Neural progenitor cell (in vitro differentiated cells): ENCODE results near the gene TSPAN19. TPM values are rescaled to one million over a fixed set of nuclear protein-coding genes. Genes with fewer than 3 reads are reported as not detected.

ENCODE experiments used
- DNase-seq: peaks from one replicate; pipeline ENCODE4 v3.0.0-alpha.2; 2016; ENCODE audit warnings: low spot score
- H2AFZ ChIP-seq: fragments of 200-600 bp; sonication (generic); replicated peaks from 2 replicates; pipeline ENCODE4 v1.6.1; 2016; ENCODE audit warnings: antibody characterized with exemption
- H3F3A ChIP-seq: fragments of 200-600 bp; sonication (generic); 2 replicates; pipeline ENCODE4 v1.6.1; 2016; ENCODE audit warnings: antibody characterized with exemption, low read depth
- H3K27ac ChIP-seq: fragments of 200-600 bp; sonication (generic); 2 replicates; pipeline ENCODE4 v1.5.1; 2016; ENCODE audit warnings: mild to moderate bottlenecking
- H3K27me3 ChIP-seq: fragments of 200-600 bp; sonication (generic); 2 replicates; pipeline ENCODE4 v1.6.1; 2016; ENCODE audit warnings: mild to moderate bottlenecking, moderate library complexity
- H3K36me3 ChIP-seq: fragments of 200-600 bp; sonication (generic); 2 replicates; pipeline ENCODE4 v1.5.1; 2016
- H3K4me1 ChIP-seq: fragments of 200-600 bp; sonication (generic); 2 replicates; pipeline ENCODE4 v1.6.1; 2016; ENCODE audit warnings: mixed run types
- H3K4me2 ChIP-seq: fragments of 200-600 bp; sonication (generic); 2 replicates; pipeline ENCODE4 v1.6.1; 2016
- H3K4me3 ChIP-seq: fragments of 200-600 bp; sonication (generic); 2 replicates; pipeline ENCODE4 v1.5.1; 2016
- H3K79me2 ChIP-seq: fragments of 200-600 bp; sonication (generic); 2 replicates; pipeline ENCODE4 v1.6.1; 2016; ENCODE audit warnings: low read depth
- H3K9ac ChIP-seq: fragments of 200-600 bp; sonication (generic); 2 replicates; pipeline ENCODE4 v1.6.1; 2016
- H3K9me3 ChIP-seq: fragments of 200-600 bp; sonication (generic); 2 replicates; pipeline ENCODE4 v1.5.1; 2016; ENCODE audit warnings: low read depth
- H4K20me1 ChIP-seq: fragments of 200-600 bp; sonication (generic); 2 replicates; pipeline ENCODE4 v1.6.1; 2016; ENCODE audit warnings: low read depth
- H3K27ac Mint-ChIP-seq: 3 replicates; pipeline ENCODE4 v1.8.0; 2021; ENCODE audit warnings: mixed read lengths
- H3K27me3 Mint-ChIP-seq: 2 replicates; pipeline ENCODE4 v1.8.0; 2022; ENCODE audit warnings: low read depth, mild to moderate bottlenecking, inconsistent platforms, moderate library complexity, mixed read lengths; ENCODE audit not compliant: insufficient read depth
- H3K36me3 Mint-ChIP-seq: 3 replicates; pipeline ENCODE4 v1.8.0; 2021; ENCODE audit warnings: mixed read lengths
- H3K4me1 Mint-ChIP-seq: 3 replicates; pipeline ENCODE4 v1.8.0; 2021; ENCODE audit warnings: mixed read lengths
- H3K4me3 Mint-ChIP-seq: 3 replicates; pipeline ENCODE4 v1.8.0; 2021; ENCODE audit warnings: mild to moderate bottlenecking, moderate library complexity, mixed read lengths
- H3K9me3 Mint-ChIP-seq: 3 replicates; pipeline ENCODE4 v1.8.0; 2020; ENCODE audit warnings: mixed read lengths
- EZH2 ChIP-seq: fragments of 200-600 bp; sonication (generic); IDR thresholded peaks from 2 replicates; pipeline ENCODE4 v1.6.1; 2017; ENCODE audit warnings: antibody characterized with exemption, mild to moderate bottlenecking, moderate library complexity
- EZH2phosphoT487 ChIP-seq: fragments of 200-600 bp; sonication (generic); IDR thresholded peaks from 2 replicates; pipeline ENCODE4 v1.6.1; 2017; ENCODE audit warnings: antibody characterized with exemption
- total RNA-seq: library from RNA; depleted of rRNA; stranded (reverse); fragments of >200 nt; gene quantifications from 2 replicates; pipeline ENCODE4 v1.2.3, GENCODE V29; 2015; ENCODE audit warnings: low replicate concordance
- TF ChIP-seq, protein P1 (sequence below): fragments of 200-600 bp; sonication (generic); IDR thresholded peaks from 2 replicates; pipeline ENCODE4 v1.5.1; 2017; ENCODE audit warnings: antibody characterized with exemption, mild to moderate bottlenecking

Gene TSPAN19
- total RNA-seq, 1 donor from 2014 or later: 4.3 TPM

DNA sequence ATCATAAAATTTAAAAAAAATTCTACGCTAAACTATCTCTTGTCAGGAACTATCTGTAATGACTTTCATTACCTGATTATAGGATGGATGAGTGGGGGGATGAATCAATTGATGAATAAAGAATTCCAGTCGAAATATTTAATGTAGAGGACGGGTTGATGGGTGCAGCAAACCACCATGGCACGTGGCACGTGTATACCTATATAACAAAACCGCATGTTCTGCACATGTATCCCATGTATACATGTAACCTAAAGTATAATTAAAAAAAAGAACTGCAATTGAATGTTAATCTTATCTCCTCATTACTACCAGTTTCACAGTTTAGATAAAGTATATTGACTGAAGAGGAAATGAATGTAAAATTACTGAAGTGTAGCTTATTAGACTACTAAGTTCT is 23.5 kb upstream of the TSPAN19 start:
- no peaks in the 10 kb centered on the region for H3F3A ChIP-seq
- H3K27me3 Mint-ChIP-seq: no peaks in the 10 kb centered on the region

DNA sequence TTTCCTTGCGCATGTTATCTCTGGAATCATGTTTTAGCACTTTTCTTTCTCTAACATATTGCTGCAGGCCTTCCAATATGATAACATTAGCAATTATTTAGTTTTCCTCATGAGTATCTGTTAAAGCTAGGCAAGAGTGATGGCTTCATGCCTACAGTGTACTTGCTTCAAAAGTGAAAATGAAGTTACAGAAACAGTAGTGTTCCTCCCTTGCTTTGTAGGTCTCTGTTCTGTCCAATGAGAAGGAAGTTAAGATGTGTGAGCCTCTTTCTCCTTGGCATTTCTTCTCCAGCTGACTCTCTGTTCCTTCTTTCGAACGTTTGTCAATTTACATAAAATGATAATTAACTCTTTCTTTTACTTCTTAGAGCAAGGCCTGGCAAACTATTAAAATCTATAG is 22.3 kb upstream of the TSPAN19 start:
- H3K9me3 Mint-ChIP-seq: no peaks in the 10 kb centered on the region
- H3K4me1 ChIP-seq: no peaks in the 10 kb centered on the region
- no peaks in the 10 kb centered on the region for H3K9me3 ChIP-seq
- H3K27me3 Mint-ChIP-seq: no peaks in the 10 kb centered on the region
- no peak for TF ChIP-seq EZH2phosphoT487
- TF ChIP-seq, protein P1, sequence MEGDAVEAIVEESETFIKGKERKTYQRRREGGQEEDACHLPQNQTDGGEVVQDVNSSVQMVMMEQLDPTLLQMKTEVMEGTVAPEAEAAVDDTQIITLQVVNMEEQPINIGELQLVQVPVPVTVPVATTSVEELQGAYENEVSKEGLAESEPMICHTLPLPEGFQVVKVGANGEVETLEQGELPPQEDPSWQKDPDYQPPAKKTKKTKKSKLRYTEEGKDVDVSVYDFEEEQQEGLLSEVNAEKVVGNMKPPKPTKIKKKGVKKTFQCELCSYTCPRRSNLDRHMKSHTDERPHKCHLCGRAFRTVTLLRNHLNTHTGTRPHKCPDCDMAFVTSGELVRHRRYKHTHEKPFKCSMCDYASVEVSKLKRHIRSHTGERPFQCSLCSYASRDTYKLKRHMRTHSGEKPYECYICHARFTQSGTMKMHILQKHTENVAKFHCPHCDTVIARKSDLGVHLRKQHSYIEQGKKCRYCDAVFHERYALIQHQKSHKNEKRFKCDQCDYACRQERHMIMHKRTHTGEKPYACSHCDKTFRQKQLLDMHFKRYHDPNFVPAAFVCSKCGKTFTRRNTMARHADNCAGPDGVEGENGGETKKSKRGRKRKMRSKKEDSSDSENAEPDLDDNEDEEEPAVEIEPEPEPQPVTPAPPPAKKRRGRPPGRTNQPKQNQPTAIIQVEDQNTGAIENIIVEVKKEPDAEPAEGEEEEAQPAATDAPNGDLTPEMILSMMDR: no peak
- TF ChIP-seq EZH2: no peak
- no peak for DNase-seq
- H3K4me3 Mint-ChIP-seq: no peak overlapping the region
- H3K4me1 Mint-ChIP-seq: no peaks in the 10 kb centered on the region
- H3K27ac ChIP-seq: no peak overlapping the region
- H3K27me3 ChIP-seq: no peaks in the 10 kb centered on the region
- H3K4me3 ChIP-seq: no peak overlapping the region
- H3K27ac Mint-ChIP-seq: no peak overlapping the region
- H3K9ac ChIP-seq: no peak overlapping the region
- H4K20me1 ChIP-seq: no peaks in the 10 kb centered on the region
- H3F3A ChIP-seq: no peaks in the 10 kb centered on the region
- no peak overlapping the region for H2AFZ ChIP-seq
- H3K4me2 ChIP-seq: no peak overlapping the region
- no peaks in the 10 kb centered on the region for H3K79me2 ChIP-seq
- H3K36me3 ChIP-seq: no peaks in the 10 kb centered on the region
- no peaks in the 10 kb centered on the region for H3K36me3 Mint-ChIP-seq

More for the DNA sequence above, 23.5 kb upstream of the TSPAN19 start:
- Histone ChIP-seq H4K20me1 (no peaks in the 10 kb centered on the region), H3K27ac (no peak overlapping the region), H3K27me3 (no peaks in the 10 kb centered on the region), H3K4me3 (no peak overlapping the region), H3K79me2 (no peaks in the 10 kb centered on the region), H3K9ac (no peak overlapping the region), H3K4me2 (no peak overlapping the region), H3K9me3 (no peaks in the 10 kb centered on the region), H3K4me1 (no peaks in the 10 kb centered on the region), H3K36me3 (no peaks in the 10 kb centered on the region), H2AFZ (no peak overlapping the region)
- TF ChIP-seq, protein P1: no peak
- TF ChIP-seq EZH2phosphoT487 (no peak), EZH2 (no peak)
- Mint-ChIP-seq H3K9me3 (no peaks in the 10 kb centered on the region), H3K27ac (no peak overlapping the region), H3K4me3 (no peak overlapping the region), H3K4me1 (no peaks in the 10 kb centered on the region), H3K36me3 (no peaks in the 10 kb centered on the region)
- no peak for DNase-seq

DNA sequence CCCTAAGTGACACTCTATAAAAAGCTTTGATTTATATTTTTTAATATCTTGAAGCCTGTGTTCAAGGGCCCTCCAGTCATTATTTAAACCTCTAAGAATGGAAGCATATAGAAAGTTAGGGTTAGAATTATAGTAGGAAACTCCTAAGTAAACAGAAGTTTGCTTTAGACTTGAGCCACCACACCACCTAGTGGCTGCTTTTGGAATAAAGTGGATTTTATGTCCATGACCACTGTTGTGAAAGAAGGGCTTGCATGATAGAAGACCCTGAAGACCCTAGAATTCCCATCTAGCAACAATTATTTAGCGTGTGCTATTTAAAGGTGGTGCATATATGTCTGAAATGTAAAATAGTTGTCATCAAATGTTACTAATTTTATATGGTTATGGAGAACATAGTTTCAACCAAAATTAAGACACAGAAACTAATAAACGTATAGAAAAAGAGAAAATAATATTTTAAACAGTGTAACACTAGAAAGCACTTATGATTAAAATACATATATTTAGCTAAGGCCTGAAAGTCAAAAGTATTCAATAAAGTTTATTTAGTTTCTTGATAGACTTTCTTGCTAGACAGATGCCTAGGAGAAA is 21.4 kb upstream of the TSPAN19 start:
- Histone ChIP-seq H3K36me3 (no peaks in the 10 kb centered on the region), H3K4me1 (no peaks in the 10 kb centered on the region), H3K4me2 (no peak overlapping the region), H3K9ac (no peak overlapping the region), H4K20me1 (no peaks in the 10 kb centered on the region), H3K27me3 (no peaks in the 10 kb centered on the region), H3K27ac (no peak overlapping the region), H3K9me3 (no peaks in the 10 kb centered on the region), H3K79me2 (no peaks in the 10 kb centered on the region), H3F3A (no peaks in the 10 kb centered on the region), H2AFZ (no peak overlapping the region), H3K4me3 (no peak overlapping the region)
- Mint-ChIP-seq H3K36me3 (no peaks in the 10 kb centered on the region), H3K27me3 (no peaks in the 10 kb centered on the region), H3K27ac (no peak overlapping the region), H3K9me3 (no peaks in the 10 kb centered on the region), H3K4me3 (no peak overlapping the region), H3K4me1 (no peaks in the 10 kb centered on the region)
- peak; percentile 69 for DNase-seq
- TF ChIP-seq, protein P1: peak; percentile 86
- TF ChIP-seq EZH2: no peak
